Prostate gland (tissue), 2 donors: ENCODE data around the gene PHAF1.

Source experiments
- POLR2AphosphoS5 ChIP-seq: sonication (generic); formaldehyde crosslinking; IDR thresholded peaks from one replicate; pipeline ENCODE4 v1.6.1; 2017; ENCODE audit warnings: antibody characterized with exemption
- TF ChIP-seq, protein P1 (sequence below), 4 experiments: fragments of 200-600 bp in 2 of 4; fragments of 450-650 bp in 2 of 4; sonication (generic) in 2 of 4; IDR thresholded peaks; 1 replicate in 3 of 4; 2 replicates in 1 of 4; pipeline ENCODE4 v1.5.1; 2016 to 2019; ENCODE audit warnings: antibody characterized with exemption in 4 of 4, mild to moderate bottlenecking in 2 of 4, moderate library complexity in 2 of 4

DNA sequence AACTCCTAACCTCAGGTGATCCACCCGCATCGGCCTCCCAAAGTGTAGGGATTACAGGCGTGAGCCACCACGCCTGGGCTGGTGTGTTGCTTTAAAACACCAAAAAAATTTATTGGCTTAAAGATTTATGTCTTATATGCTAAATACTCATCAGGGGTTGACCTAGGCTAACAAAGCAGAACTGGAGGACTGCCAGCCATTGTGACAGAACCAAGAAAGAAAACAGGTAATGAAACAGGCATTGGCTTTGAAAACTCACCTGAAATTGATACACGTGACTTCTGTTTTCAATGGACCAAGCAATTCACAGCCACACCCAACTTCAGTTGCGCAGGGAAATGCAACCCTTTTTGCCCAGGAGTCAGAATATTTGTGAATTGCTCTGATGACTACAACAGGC lies 4.9 kb upstream of the PHAF1 start:
- TF ChIP-seq POLR2AphosphoS5: peak; percentile 70
- TF ChIP-seq, protein P1, sequence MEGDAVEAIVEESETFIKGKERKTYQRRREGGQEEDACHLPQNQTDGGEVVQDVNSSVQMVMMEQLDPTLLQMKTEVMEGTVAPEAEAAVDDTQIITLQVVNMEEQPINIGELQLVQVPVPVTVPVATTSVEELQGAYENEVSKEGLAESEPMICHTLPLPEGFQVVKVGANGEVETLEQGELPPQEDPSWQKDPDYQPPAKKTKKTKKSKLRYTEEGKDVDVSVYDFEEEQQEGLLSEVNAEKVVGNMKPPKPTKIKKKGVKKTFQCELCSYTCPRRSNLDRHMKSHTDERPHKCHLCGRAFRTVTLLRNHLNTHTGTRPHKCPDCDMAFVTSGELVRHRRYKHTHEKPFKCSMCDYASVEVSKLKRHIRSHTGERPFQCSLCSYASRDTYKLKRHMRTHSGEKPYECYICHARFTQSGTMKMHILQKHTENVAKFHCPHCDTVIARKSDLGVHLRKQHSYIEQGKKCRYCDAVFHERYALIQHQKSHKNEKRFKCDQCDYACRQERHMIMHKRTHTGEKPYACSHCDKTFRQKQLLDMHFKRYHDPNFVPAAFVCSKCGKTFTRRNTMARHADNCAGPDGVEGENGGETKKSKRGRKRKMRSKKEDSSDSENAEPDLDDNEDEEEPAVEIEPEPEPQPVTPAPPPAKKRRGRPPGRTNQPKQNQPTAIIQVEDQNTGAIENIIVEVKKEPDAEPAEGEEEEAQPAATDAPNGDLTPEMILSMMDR (IDR thresholded peaks at IDR 0.05): no peak
